ENCODE results near the gene PCYT1A. TPM values are rescaled to one million over a fixed set of nuclear protein-coding genes. Genes with fewer than 3 reads are reported as not detected.
"Not testable (repeated sequence)": the region's sequence is repeated elsewhere in the genome, so short reads cannot be mapped to it uniquely, and the experiment has no call there.

The PCYT1A gene
- total RNA-seq, 1 experiment from 2014 or later = 71.0 TPM

DNA sequence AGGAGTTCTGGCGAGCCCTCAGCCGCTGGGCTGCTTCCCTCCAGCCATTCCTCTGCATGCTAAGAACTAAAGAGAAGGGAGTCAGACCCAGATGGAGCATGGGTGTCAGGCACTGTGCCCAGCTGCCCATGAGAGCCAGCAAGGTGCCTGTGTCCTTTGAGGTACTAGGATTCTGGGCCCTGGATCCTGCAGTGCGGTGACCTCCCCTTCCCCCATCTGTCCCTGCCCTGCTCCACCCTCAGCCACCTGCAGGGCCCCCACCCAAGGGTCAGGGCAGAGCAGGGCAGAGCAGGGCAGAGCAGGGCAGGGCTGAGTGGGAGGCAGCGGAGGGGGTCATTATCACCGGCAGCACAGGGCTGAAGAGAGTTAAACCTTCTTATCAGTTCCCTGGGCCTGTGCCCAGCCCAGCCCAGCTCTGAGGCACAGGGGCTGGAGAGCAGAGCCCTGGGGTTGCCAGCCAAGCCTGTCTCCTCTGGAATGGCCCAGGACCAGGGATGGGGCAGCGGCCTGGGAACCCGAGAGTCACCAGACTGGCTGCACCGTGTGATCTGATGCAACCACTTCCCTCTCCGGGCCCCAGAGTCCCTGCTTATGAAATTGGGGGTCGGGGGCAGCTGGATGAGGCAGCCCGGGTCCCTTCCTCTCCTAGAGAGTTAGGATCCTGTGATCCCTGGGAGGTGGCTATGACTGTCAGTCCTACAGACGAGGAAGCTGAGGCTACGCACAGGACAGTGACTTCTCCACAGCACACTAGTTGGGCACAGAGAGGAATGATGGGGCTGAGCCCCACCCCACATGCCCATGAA, 93.6 kb downstream of the PCYT1A start:
- DNase-seq (ENCODE audit: low read depth) = no peak

DNA sequence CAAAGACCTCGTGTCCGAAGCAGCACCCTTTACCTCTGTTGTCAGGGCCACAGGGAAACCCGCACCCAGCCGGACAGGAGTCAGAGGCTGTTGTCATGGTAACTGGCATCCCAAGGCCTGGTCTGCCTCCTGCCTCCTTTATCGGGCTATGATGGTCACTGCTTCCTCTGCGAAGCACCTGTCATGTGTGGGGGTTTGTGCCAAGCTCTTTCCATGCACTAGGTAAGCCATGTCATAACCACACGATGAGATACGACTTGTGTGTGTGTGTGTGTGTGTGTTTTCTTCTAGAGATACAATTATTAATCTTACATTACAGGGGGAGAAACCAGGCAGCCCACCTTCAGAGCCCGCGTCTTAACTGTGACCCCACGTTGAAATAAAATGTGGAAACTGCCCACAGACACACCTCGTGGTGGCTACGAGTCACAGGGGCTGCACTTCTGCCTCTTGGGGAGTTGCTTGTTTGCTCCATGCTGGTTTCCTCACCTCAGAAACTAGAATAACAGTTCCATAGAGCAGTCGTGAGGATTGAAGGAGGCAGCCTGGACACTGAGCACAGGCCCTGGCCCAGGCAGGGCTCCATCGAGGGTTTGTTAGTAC, 94.3 kb downstream of the PCYT1A start:
- DNase-seq (ENCODE audit: low read depth) = no peak

DNA sequence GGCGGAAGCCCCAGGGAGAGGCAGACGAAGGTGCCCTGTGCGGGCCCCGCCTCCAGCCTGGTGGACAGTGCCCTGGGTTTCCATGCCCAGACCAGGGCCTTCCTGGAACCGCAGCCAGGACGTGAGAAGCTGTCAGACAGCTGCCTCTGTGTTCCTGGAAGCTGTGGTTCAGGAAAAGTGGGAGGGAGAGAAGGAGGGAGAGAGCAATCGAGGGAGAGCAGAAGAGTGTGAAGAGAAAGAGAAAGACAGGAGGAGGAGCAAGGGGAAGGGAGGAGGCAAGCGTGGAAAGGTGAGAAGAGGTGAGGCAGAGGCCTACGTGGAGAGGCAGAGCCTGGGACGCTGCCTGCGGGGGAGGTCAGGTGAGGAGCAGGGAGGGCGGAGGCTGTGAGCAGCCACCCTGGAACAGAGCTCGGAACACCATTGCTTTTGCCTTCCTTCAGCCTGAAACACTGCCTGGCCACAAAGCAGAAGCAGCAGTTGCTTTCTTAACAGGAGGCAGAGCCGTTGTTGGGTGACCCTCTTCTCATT, 94.9 kb downstream of the PCYT1A start:
- DNase-seq (ENCODE audit: low read depth) = no peak

DNA sequence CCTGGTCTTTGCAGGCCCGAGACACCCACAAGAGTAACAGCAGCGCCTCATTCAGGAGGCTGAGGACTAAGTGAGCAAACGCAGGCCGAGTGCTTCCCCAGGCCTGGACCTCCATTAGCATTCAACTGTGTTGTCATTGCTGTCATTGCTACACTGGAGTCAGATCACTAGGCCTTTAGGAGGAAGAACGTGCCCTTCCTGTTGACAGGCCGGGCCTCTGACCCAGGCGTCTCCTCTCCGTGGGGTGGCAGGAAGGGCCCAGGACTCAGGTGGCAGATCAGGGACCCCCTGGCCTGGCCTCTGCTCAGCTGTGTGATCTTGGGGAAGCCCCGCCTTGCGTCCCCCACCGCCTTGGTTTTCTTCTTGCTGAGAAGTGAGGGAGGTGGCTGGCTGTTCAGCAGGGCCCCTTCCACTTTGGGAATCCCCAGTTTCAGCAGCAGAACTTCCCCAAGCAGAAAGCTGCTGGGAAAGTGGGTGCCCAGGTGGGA, 95.4 kb downstream of the PCYT1A start:
- no peak for DNase-seq (ENCODE audit: low read depth)

GRCh38 chr3:196189566-196190347, 97.8 kb downstream of the PCYT1A start:
- DNase-seq (ENCODE audit: low read depth) = no peak

- no peak for DNase-seq (ENCODE audit: low read depth)
These were observed 100.6 kb downstream of the PCYT1A start for GRCh38 chr3:196186651-196187573.

DNA sequence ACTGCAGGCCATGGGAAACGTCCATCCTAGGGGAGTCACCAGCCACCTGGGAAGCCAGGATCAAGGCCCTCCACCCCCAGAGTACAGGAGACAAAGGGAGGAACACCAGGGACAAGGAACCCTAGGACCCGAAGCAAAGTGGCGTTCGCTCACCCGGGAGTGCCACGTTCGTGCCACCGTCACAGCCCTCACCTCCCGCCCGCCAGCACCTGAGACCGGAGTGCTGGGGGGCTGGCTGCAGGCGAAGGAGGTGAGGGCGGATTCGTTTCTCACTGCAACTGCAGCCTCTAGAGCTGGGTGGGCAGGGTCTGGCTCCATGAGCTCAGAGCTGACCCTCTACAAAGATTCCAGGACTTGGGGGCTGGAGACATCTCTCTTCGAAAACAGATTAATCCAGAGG, 102.6 kb downstream of the PCYT1A start:
- DNase-seq (ENCODE audit: low read depth) = no peak

- DNase-seq (ENCODE audit: low read depth) = not testable (repeated sequence)
These were observed 103.4 kb downstream of the PCYT1A start for GRCh38 chr3:196184169-196184432.

DNA sequence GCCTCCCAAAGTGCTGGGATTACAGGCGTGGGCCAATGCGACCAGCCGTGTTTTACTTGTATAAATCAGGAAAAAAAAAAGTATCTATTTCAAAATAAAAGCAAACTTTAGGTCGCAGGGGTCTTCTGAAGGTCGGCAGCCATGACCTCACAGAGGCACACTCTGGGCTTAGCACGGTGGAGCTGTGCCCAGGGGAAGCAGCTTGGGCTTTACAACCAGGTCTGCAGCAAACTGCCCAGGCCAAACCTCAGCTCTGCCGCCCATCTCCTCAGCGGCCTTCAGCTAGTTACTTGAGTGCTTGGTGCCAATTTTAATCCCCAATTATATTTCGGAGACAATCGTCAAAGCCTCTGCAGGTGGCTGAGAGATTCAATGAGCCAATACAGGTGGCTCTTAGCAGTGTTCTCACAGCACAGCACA, 106.4 kb downstream of the PCYT1A start:
- DNase-seq (ENCODE audit: low read depth) = no peak

GRCh38 chr3:196180346-196180745, 107.2 kb downstream of the PCYT1A start:
- DNase-seq (ENCODE audit: low read depth) = no peak

Small RNA genes lying within 50 kb of the gene (small RNA-seq; reads per million reads assigned to genes)
- gene AC069257.2 (not detected), gene RF00019 (not detected)

Other genes with a start within 250 kb of the PCYT1A start
- gene TFRC, start 205.6 kb downstream of the PCYT1A start, total RNA-seq (2014; rRNA removed; shearing (Covaris generic)) = 408 and 410 TPM in 2 replicates
- gene ZDHHC19, start 76.3 kb downstream of the PCYT1A start, total RNA-seq (2014; rRNA removed; shearing (Covaris generic)) = not detected in 2 replicates
- not detected in 2 replicates for gene SLC51A, start 71.2 kb downstream of the PCYT1A start, total RNA-seq (2014; rRNA removed; shearing (Covaris generic))
- 5.3 and 7.6 TPM in 2 replicates for gene DYNLT2B, start 30.5 kb upstream of the PCYT1A start, total RNA-seq (2014; rRNA removed; shearing (Covaris generic))
- 50.2 and 63.3 TPM in 2 replicates for gene TM4SF19, start 50.7 kb upstream of the PCYT1A start, total RNA-seq (2014; rRNA removed; shearing (Covaris generic))
- 9.3 and 14.7 TPM in 2 replicates for gene UBXN7, start 144.7 kb upstream of the PCYT1A start, total RNA-seq (2014; rRNA removed; shearing (Covaris generic))
- gene RNF168, start 216.0 kb upstream of the PCYT1A start, total RNA-seq (2014; rRNA removed; shearing (Covaris generic)) = 15.1 and 25.0 TPM in 2 replicates
- gene SMCO1, start 227.6 kb upstream of the PCYT1A start, total RNA-seq (2014; rRNA removed; shearing (Covaris generic)) = 0.14 TPM in 1 of 2 replicates, not detected in the other